NCI-H2171 treated with DMSO at 0.1 percent for 48 hours (cell line): Measurements from ENCODE around the gene SORBS1.
A peak's percentile ranks its signal among the peaks of the same experiment; 100 is the strongest.
"Not testable (repeated sequence)": the region's sequence is repeated elsewhere in the genome, so short reads cannot be mapped to it uniquely, and the experiment has no call there.

Source experiments
- DNase-seq: peaks from one replicate; lab custom pipeline; 2025; lab: John Stamatoyannopoulos, UW

SORBS1 gene

DNA sequence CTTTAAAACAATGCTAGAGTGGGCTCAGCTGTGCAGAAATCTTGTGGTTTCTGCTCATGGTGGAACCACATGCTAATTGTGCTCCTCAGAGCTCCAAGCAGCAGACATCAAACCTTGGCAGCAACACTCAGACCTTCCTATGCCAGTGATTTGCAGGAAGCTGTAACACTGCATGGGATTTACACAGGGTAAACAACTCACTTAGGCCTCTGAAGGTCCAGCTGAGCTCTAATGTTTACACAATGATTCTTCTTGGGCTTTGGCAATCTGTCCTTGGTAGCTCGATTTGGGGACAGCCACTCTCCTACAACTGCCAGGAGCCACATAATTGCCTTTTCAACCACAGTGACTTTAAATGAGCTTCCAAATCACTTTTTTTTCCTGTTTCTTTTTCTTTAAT, 172.6 kb downstream of the SORBS1 start:
- DNase-seq: no peak

DNA sequence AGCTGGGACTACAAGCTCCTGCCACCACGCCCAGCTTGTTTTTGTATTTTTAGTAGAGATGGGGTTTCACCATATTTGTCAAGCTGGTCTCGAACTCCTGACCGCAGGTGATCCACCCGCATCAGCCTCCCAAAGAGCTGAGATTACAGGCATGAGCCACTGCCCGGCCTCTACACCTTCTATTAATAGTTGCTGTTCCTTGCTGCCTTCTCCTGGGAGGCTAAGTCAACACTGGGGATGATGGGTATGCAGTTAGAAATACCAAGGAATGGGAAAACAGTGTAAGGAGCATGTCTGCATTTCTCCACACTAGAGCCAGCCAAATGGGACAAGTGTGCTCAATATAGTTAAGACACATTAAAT, 173.1 kb downstream of the SORBS1 start:
- DNase-seq: no peak

DNA sequence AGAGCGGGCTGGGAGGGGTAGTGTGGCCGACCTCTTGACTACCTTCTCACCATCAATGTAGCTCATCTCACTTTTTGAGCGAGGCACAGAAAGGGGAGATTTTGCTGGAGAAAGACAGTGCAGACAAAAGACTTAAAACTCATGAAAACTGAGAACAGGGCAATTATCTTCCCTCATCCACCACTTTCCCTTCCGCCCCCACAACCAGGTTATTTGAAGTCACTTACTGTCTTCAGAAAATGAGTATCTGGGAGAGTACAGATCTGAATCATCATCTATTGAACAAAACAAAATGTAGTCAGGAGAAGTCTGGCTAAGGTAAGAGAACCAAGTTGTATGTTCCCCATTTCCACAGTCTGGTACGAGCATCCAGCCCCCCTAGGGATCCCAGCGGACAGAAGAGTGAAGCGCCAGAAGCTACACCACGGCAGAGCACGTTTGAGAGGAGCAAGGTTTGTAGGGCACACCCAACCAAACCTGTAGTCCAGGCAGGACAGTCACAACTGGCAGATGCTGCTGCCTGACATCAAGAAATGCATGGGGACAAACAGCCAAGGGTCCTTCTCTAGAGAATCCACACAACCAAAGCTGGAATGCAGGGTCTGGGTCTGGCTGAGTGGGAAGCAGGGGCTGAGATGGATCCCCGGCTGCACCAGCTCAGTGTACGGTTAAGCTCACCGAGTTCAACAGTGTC, 177.0 kb downstream of the SORBS1 start:
- DNase-seq: no peak

- no peak for DNase-seq
Measured at GRCh38 chr10:95382596-95382995, 178.6 kb downstream of the SORBS1 start.

DNA sequence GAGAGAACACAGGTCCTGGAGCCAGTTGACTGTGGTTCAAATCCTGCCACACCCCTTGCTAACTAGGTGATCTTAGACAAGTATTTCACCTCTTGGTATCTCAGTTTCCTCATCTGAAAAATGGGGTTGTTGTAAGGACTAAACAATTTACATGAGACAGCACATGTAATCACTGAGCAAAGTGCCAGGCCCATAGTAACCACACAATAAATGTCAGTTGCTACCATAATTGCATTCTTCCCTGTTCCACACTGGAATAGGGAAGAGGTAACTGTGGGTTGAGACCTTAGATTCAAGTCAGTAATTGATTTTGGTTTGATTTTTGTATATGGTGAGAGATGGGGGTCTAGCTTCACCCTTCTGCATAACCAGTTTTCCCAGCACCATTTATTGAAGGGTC, 179.0 kb downstream of the SORBS1 start:
- DNase-seq: no peak

- no peak for DNase-seq
Measured at GRCh38 chr10:95377950-95378349, 183.2 kb downstream of the SORBS1 start.

DNA sequence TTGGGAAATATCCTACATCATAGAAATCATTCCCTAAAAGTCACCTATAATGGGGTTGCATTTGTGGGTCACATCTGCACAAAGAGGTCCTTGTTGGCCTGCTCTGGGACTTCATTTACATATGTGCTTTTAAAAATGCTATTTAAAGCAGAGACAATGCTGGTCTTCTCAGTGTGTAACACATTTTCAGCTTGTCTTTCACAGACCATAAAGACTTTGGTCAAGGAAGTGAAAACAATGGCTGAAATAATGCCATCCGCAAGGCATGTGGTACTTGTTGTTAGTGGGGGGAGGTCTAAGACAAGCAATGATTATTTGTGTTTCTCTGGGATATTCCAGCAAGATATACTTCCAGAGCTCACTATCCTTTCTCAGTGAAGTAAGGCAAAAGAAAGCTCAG, 185.8 kb downstream of the SORBS1 start:
- DNase-seq: no peak

DNA sequence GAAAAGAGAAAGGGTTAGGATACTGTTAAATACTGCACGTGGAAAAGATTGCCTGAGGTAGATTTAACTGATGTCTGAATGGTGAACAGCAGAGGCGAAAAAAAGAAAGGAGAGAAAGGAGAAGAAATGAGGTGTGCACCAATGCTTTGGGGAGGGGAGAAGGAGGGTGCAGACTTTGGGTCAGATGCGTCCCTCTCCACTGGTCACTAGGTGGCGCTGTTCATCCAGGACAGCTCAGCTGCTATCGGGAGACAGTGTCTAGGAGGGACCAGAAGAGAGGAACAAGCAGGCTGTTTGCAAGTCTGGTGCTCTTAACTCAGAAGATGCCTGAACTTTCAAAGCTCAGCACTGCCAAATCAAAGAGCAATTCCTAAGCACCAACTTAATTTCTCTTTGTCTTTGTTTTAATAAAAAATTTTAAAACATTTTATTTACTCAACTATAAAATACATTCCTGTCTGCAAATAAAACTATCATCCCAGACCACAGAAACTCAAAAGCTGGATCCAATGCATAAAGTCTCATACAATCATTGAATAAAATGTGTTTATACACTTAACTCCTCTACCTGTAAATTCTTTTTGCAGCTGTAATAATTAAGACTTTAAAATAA, 186.5 kb downstream of the SORBS1 start:
- peak; percentile 62 for DNase-seq

DNA sequence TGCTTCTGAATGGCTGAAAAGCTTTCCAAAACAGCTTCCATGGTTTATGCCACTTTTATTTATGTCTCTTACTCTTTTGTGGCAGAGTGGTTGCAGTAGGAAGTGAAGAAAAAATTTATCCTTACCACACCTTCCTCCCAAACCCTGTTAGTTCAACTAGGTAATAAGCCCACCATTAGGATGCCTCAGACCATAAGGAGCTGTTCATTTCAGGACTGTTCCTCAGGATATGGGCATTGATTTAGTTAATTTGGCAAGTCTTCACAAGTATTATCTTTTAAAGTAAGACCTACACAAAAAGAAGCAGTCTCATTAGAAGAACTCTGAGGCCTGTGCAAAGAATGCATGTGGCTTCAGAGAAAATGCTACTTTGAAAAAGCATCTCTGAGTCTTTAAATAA, 187.5 kb downstream of the SORBS1 start:
- no peak for DNase-seq

DNA sequence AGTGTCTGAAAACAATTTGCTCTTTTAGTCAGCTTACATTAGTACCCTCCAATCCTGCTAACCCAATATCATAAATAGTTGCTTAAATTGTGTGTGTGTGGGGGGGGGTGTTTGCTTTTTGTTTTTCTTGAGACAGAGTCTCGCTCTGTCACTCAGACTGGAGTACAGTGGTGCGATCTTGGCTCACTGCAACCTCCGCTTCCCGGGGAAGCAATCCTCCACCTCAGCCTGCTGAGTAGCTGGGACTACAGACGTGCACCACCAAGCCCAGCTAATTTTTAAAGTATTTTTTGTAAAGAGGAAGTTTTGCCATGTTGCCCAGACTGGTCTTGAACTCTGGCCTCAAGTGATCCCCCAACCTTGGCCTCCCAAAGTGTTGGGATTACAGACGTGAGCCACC, 196.8 kb downstream of the SORBS1 start:
- no peak for DNase-seq

DNA sequence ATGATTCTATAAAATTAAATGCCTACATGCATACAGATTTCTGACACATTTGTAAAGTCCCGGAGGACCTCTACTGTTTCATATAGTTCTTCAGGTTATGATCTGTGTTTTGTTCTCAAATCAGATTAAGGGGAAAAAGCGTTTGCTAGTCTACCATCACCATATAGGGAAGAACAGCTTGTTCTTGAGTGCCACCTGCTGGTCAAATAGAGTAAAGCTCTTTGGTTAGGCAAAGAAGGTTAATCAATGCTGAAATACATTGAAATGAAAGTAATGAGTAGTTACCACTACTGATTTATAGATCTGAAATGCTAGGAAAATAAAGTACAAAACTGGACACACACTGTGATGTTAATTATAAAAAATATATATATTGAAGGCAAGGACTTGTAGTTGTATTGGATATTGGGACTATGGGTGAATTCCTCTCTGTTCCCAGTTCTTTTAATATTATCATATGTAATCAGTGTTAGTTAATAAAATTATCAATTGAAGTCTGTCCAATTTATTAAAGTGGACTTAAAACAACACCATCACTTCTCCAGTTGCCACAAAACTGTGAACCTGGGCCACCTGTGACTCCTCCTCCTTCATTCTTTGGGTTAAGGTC, 197.8 kb downstream of the SORBS1 start:
- peak; percentile 57 for DNase-seq

DNA sequence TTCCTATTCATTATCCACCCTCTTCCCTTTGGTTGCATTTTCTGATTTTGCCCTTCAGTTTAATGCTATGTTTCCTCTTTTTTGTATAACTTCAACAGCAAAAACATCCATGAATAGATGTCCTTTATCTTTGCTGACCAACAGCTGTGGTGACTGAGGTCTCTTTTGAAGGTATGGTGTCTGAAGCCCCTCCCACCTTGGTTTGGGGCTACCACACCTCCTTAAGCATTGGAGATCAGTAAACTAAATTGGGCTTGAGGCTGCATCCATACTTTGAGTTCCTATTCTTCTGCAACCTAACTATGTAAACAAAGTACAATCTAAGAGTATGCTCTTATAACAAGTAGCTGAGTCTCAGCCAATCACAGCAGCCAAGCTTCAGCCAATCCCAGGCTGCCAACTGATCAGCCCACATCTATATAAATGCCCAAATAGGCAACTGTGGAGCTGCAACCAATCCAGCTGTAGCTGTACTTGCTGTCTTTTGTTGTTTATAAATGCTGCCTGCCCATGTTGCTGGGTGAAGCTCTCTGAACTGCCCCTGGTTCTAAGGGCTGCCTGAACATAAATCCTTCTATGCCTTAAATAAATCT, 201.0 kb downstream of the SORBS1 start:
- no peak for DNase-seq

- no peak for DNase-seq
Measured at GRCh38 chr10:95359466-95359865, 201.7 kb downstream of the SORBS1 start.

DNA sequence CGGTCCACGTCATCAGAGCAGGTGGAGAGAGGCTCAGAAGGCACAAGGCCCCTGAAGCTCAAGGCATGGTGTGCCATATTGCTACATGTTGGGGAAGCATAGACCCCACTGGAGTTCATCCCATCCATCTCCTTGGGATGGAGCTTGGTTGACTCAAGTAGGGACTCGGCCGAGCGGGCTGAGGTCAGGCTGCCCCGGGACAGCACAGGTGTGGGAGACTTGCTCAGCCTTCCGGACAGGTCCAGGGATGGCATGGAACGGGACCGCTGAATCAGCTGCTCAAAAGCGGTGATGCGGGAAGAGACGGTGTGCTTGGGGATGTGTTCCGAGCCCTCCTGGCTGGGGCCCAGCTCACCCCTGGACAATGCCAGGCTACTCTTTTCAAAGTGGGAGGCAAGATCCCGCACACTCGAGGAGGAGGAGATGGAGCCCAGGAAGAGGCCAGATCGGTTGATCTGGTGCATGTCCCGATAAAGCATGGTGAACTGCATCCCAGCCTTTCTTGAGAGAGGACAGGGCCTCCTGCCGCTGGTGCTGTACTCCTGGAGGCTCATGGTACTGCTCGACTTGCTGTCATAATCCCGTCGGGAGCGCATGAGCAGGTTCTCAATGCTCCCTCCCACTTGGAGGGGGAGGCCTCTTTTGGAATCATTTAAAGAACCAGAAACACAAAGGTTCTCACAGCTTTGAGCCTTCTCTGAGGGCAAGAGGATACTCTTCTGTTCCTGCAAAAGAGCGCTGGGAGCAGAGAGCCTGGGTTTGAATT, 204.8 kb downstream of the SORBS1 start:
- DNase-seq: no peak

GRCh38 chr10:95355301-95355700, 205.9 kb downstream of the SORBS1 start:
- DNase-seq: no peak

DNA sequence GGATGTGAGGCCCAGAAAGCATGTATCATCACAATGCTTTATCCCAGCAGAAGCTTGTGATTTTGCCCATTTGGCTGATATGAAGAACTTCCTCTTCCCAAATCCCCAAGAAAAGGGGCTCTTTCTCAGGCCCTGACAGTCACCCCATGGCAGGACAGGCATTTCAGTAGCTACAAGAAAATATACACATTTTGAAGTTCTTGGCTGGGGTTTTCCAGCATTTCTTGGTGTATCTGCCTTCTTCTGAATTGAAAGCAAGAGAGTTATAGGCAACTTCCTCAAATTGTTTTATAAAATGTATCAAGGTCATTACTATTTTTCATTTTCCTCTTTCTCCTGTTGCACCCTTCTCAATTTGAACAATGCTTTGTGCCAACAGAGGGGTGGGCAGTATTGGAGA, 207.1 kb downstream of the SORBS1 start:
- no peak for DNase-seq

GRCh38 chr10:95353123-95353522, 208.0 kb downstream of the SORBS1 start:
- DNase-seq: no peak

DNA sequence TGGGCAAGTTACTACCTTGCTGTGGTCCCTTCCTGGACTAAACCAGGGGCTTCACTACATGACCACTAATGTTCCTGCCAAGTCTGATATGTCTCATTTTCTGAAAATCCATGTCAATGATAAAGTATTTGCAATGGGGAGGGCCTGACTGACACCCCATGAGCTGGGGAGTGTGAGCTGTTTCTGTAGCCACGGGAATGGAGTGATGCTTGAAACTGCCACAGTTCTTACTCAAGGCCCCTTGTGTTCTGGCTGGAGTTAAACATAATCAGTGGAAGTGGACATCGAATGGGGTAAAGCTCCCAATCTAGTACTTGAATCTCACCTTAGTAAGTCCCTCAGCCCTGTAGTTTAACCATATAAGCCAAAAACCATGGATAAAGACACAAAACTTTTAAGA, 208.5 kb downstream of the SORBS1 start:
- no peak for DNase-seq

DNA sequence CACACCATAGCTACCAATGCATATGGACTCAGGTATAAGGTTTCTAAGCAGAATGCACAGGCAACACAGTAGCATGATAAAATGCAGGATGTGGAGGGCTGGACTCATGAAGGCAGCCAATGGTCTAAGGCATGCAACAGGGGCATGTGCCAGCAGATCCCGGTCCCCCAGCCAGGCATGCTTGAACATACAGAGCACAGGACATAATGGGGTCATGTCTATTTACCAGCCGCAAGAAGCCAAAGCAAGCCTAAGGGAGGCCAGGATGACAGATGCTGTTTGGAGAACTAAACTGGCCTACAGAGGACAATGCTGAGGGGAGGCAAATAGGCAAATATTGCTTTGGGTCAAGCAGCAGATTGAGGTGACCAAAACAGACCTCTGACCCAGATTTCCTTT, 210.3 kb downstream of the SORBS1 start:
- DNase-seq: no peak

- no peak for DNase-seq
Measured at GRCh38 chr10:95350219-95350829, 210.8 kb downstream of the SORBS1 start.

DNA sequence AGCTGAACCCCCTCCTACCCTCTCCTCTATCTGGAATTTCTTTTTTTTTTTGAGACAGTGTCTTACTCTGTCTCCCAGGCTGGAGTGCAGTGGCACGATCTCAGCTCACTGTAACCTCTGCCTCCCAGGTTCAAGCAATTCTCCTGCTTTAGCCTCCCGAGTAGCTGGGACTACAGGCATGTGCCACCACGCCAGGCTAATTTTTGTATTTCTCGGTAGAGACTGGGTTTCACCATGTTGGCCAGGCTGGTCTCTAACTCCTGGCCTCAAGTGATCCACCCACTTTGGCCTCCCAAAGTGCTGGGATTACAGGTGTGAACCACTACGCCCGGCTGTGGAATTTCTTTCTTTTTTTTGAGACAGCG, 213.8 kb downstream of the SORBS1 start:
- DNase-seq: not testable (repeated sequence)

DNA sequence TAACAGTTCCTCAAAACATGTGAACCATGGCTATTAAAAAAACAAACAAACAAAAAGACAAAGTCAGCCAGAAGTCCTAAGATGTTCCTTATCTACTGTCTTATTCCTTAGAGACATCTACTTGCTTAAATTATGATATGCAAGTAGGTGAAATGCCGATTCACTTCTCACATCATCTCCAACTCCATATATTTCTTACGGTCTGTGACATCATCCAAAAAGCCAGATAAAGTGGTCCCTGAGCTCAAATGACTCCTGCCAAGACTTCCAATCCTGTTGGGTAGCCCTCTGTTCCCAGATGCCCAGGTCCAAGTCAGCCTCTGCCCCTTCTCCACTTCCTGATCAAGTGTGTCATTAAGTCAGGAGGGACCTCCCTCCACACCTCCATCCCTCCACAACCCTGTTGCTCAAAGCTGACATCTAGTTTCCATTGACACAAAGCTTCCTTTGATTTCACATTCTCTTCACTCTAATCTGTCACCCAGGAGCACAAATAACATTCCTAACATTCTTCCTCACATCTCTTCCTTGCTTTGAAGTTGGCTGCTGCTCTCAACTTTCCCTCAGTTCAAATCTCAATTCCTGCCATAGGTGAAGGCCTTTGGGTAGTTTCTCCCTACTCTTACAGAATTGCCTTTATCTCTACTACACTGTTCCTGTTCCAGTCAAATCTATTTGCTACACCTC, 214.3 kb downstream of the SORBS1 start:
- DNase-seq: no peak
